ENCODE results near the gene CDH4.
A peak's percentile ranks its signal among the peaks of the same experiment; 100 is the strongest.
"Not testable (repeated sequence)": the region's sequence is repeated elsewhere in the genome, so short reads cannot be mapped to it uniquely, and the experiment has no call there.

The CDH4 gene

GRCh38 chr20:61475729-61476128 is 223.7 kb downstream of the CDH4 start:
- no peak for DNase-seq

GRCh38 chr20:61476956-61477355 is 224.9 kb downstream of the CDH4 start:
- no peak for DNase-seq

GRCh38 chr20:61477451-61477861 is 225.4 kb downstream of the CDH4 start:
- no peak for DNase-seq

- DNase-seq = no peak
Observed at GRCh38 chr20:61478094-61478493, 226.0 kb downstream of the CDH4 start.

- DNase-seq = no peak
Observed at GRCh38 chr20:61478611-61479305, 226.7 kb downstream of the CDH4 start.

GRCh38 chr20:61479433-61479832 is 227.4 kb downstream of the CDH4 start:
- DNase-seq = not testable (repeated sequence)

- DNase-seq = no peak
Observed at GRCh38 chr20:61480158-61480825, 228.2 kb downstream of the CDH4 start.

GRCh38 chr20:61482056-61482887 is 230.2 kb downstream of the CDH4 start:
- no peak for DNase-seq

- no peak for DNase-seq
Observed at GRCh38 chr20:61482901-61483300, 230.8 kb downstream of the CDH4 start.

- no peak for DNase-seq
Observed at GRCh38 chr20:61483336-61484067, 231.4 kb downstream of the CDH4 start.

GRCh38 chr20:61486198-61486597 is 234.1 kb downstream of the CDH4 start:
- DNase-seq = no peak

GRCh38 chr20:61487346-61487996 is 235.4 kb downstream of the CDH4 start:
- no peak for DNase-seq

GRCh38 chr20:61487997-61488371 is 235.9 kb downstream of the CDH4 start:
- DNase-seq = no peak

- DNase-seq = no peak
Observed at GRCh38 chr20:61490721-61491120, 238.7 kb downstream of the CDH4 start.

GRCh38 chr20:61492065-61492464 is 240.0 kb downstream of the CDH4 start:
- DNase-seq = no peak

GRCh38 chr20:61493798-61494305 is 241.8 kb downstream of the CDH4 start:
- no peak for DNase-seq

- DNase-seq = no peak
Observed at GRCh38 chr20:61494763-61495575, 242.9 kb downstream of the CDH4 start.

GRCh38 chr20:61497029-61497627 is 245.1 kb downstream of the CDH4 start:
- no peak for DNase-seq

GRCh38 chr20:61499859-61500554 is 247.9 kb downstream of the CDH4 start:
- peak; percentile 26 for DNase-seq

GRCh38 chr20:61500791-61501321 is 248.8 kb downstream of the CDH4 start:
- peak; percentile 49 for DNase-seq
